Testis (tissue), 3 donors: Measurements from ENCODE around the gene ERH. TPM values are rescaled to one million over a fixed set of nuclear protein-coding genes. Genes with fewer than 3 reads are reported as not detected.

Source experiments
- DNase-seq: peaks from one replicate; pipeline ENCODE4 v3.0.0-alpha.2; 2019
- H3K27ac ChIP-seq, 2 donors: fragments of 200-600 bp; sonication (generic); one replicate each; pipeline ENCODE4 v1.5.1; 2019
- H3K27me3 ChIP-seq: fragments of 200-600 bp; sonication (generic); one replicate; pipeline ENCODE4 v1.5.1; 2019
- H3K36me3 ChIP-seq: fragments of 200-600 bp; sonication (generic); one replicate; pipeline ENCODE4 v1.5.1; 2017; ENCODE audit warnings: low read depth; ENCODE audit errors: missing control alignments
- H3K4me1 ChIP-seq: fragments of 200-600 bp; sonication (generic); one replicate; pipeline ENCODE4 v1.5.1; 2019
- H3K4me3 ChIP-seq, 2 donors: fragments of 200-600 bp; sonication (generic); one replicate each; pipeline ENCODE4 v1.5.1; 2017 to 2019
- H3K9me3 ChIP-seq: fragments of 200-600 bp; sonication (generic); one replicate; pipeline ENCODE4 v1.5.1; 2017
- POLR2A ChIP-seq: fragments of 450-650 bp; IDR thresholded peaks from one replicate; pipeline ENCODE4 v1.6.1; 2017; ENCODE audit warnings: antibody characterized with exemption, mild to moderate bottlenecking, moderate library complexity
- WGBS, 2 donors: methylation state at CpG; one replicate each; pipeline ENCODE4 v1.1.5; 2018; 5-methylcytosine and 5-hydroxymethylcytosine counted together
- intact Hi-C: fragments of 100-400 bp; cut with DNase I; formaldehyde crosslinking; loops from one replicate; pipeline ENCODE4 v1.15.1; 2023; ENCODE audit warnings: low total_unique reads
- polyA plus RNA-seq: library from polyadenylated mRNA; stranded (reverse); fragments of 350-450 nt; fragmentation: Illumina TruSeq; extraction: RNeasy Lipid Tissue Mini Kit (QIAGEN cat#74804); gene quantifications from one replicate; pipeline ENCODE4 v1.2.3, GENCODE V29; 2014; ENCODE audit warnings: low read depth, low replicate concordance; ENCODE audit not compliant: insufficient read depth
- total RNA-seq, 2 donors: library from RNA; depleted of rRNA; stranded (reverse); fragments of >200 nt; gene quantifications; one replicate each; pipeline ENCODE4 v1.2.3, GENCODE V29; 2016
- TF ChIP-seq, protein P1 (sequence below), 3 experiments: fragments of 450-650 bp in 2 of 3; fragments of 200-600 bp in 1 of 3; sonication (generic) in 1 of 3; IDR thresholded peaks; one replicate each; pipeline ENCODE4 v1.5.1; 2016 to 2019; ENCODE audit warnings: antibody characterized with exemption in 3 of 3, mild to moderate bottlenecking in 2 of 3, moderate library complexity in 1 of 3

Gene ERH
- total and polyA plus RNA-seq, 3 donors from 2014 or later: 57.3 to 176 (median 74.5) TPM

DNA sequence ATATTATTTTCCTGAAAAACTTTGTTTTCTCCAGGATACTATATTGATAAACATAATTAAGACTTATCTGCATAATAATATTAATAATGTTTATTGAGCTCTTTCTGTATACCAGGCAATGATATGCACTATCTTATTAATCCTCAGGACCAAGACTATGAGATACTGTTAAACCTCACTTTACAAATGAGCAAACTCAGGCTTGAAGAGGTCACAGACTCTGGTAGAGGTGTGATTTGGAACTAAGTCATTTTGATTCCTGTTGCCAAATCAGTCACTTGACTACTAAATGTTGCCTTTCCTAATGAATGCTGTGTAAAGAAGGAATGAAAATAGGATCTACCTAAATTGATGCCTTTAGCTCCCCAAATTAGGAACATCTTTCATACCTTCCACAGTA, 7.7 kb upstream of the ERH start:
- TF ChIP-seq, protein P1, sequence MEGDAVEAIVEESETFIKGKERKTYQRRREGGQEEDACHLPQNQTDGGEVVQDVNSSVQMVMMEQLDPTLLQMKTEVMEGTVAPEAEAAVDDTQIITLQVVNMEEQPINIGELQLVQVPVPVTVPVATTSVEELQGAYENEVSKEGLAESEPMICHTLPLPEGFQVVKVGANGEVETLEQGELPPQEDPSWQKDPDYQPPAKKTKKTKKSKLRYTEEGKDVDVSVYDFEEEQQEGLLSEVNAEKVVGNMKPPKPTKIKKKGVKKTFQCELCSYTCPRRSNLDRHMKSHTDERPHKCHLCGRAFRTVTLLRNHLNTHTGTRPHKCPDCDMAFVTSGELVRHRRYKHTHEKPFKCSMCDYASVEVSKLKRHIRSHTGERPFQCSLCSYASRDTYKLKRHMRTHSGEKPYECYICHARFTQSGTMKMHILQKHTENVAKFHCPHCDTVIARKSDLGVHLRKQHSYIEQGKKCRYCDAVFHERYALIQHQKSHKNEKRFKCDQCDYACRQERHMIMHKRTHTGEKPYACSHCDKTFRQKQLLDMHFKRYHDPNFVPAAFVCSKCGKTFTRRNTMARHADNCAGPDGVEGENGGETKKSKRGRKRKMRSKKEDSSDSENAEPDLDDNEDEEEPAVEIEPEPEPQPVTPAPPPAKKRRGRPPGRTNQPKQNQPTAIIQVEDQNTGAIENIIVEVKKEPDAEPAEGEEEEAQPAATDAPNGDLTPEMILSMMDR (IDR thresholded peaks at IDR 0.05): no peak
- no peak for TF ChIP-seq POLR2A
- intact Hi-C loops: no loop called here
- Histone ChIP-seq H3K4me3 (no peak overlapping the region), H3K4me1 (peaks cover 8% of the 10 kb centered on the region), H3K27me3 (no peaks in the 10 kb centered on the region), H3K36me3 (no peaks in the 10 kb centered on the region), H3K9me3 (no peaks in the 10 kb centered on the region), H3K27ac (no peak overlapping the region)
- no peak for DNase-seq

DNA sequence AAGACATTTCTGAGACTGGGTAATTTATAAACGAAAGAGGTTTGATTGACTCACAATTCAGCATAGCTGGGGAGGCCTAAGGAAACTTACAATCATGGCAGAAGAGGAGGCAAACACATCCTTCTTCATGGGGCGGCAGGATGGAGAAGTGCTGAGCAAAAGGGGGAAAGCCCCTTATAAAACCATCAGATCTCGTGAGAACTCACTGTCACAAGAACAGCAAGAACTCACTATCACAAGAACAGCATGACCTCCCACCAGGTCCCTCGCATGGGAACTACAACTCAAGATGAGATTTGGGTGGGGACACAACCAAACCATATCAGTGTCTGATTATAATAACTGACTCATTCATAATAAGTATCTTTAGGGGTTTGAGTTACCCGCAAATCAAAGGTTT, 6.8 kb upstream of the ERH start:
- WGBS, 2 donors: 77 to 86% methylated on average over 5 of the region's 5 CpGs

DNA sequence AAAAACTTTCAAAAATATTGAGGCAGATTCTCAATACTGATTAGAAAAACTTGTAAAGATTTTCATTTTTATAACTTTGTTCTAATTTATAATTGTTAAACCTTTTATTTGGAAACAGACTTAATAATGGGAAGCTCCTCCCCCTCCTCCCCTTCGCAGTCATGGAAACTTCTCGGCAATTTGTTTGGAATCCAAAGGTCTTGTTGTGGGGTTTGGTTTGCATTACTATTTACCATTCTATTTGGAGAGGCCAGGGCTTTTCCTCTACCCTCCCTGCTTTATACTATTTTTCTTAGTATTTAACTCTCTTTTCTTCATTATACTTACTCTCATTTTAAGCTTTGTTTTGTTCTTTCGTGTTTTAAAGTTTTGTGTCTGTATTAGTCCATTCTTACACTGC, 6.4 kb upstream of the ERH start:
- WGBS, 2 donors: 90 to 95% methylated on average over 3 of the region's 3 CpGs
- no peak overlapping the region for H3K27ac ChIP-seq
- H3K27me3 ChIP-seq: no peaks in the 10 kb centered on the region
- intact Hi-C loops: no loop called here
- H3K36me3 ChIP-seq: no peaks in the 10 kb centered on the region
- no peak for TF ChIP-seq POLR2A
- TF ChIP-seq, protein P1 (IDR thresholded peaks at IDR 0.05): no peak
- no peak overlapping the region for H3K4me3 ChIP-seq
- H3K4me1 ChIP-seq: peaks cover 19% of the 10 kb centered on the region
- DNase-seq: no peak
- no peaks in the 10 kb centered on the region for H3K9me3 ChIP-seq

More for the DNA sequence above, 6.8 kb upstream of the ERH start:
- H3K27me3 ChIP-seq: no peaks in the 10 kb centered on the region
- H3K36me3 ChIP-seq: no peaks in the 10 kb centered on the region
- H3K27ac ChIP-seq: no peak overlapping the region
- DNase-seq: no peak
- no peak for TF ChIP-seq POLR2A
- TF ChIP-seq, protein P1 (IDR thresholded peaks at IDR 0.05): no peak
- H3K9me3 ChIP-seq: no peaks in the 10 kb centered on the region
- peaks cover 15% of the 10 kb centered on the region for H3K4me1 ChIP-seq
- intact Hi-C loops: no loop called here
- no peak overlapping the region for H3K4me3 ChIP-seq

DNA sequence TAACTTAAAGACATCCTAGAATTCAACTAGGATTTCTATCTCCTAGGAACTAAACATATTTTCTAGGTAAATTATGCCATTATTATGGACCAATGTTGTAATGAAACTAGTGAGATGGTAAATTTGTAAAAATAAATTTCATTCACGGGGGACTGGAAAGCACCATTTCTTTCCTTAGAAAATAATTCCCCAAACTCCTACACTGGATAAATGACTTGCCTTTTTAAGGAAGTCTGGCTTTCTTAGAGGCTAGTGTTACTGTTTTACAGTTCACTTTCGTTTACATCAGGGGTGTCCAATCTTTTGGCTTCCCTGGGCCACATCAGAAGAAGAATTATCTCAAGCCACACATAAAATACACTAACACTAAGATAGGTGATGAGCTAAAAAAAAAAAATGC, 3.7 kb upstream of the ERH start:
- Histone ChIP-seq H3K27ac (no peak overlapping the region), H3K27me3 (no peaks in the 10 kb centered on the region), H3K4me3 (no peak overlapping the region), H3K36me3 (no peaks in the 10 kb centered on the region), H3K9me3 (no peaks in the 10 kb centered on the region), H3K4me1 (peaks cover 28% of the 10 kb centered on the region)
- WGBS, 2 donors: 85 to 91% methylated on average over 2 of the region's 2 CpGs
- intact Hi-C loops: no loop called here
- DNase-seq: no peak
- TF ChIP-seq POLR2A: no peak
- TF ChIP-seq, protein P1 (IDR thresholded peaks at IDR 0.05): no peak

DNA sequence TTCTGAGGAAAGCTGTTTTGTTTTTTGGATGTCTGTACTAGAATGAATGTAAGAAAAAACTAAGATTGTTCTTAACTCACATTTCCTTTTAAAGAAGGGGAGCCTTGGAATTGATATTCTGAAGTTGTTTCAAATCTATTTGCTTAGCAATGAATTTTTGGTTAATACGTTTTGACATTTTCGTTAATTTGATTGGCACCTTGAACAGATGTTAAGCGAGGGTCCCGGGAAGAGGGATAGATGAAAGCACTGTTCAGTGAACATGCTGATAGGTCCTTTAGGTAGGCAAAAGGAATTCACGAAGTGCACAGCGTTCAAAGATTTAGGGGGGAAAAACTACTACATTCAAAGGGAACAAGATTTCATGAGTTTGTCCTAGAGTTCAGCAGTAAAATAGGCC, 2.1 kb upstream of the ERH start:
- Histone ChIP-seq H3K27ac (no peak overlapping the region), H3K27me3 (no peaks in the 10 kb centered on the region), H3K4me3 (no peak overlapping the region), H3K36me3 (no peaks in the 10 kb centered on the region), H3K4me1 (peaks cover 31% of the 10 kb centered on the region), H3K9me3 (no peaks in the 10 kb centered on the region)
- TF ChIP-seq, protein P1 (IDR thresholded peaks at IDR 0.05): no peak
- no peak for TF ChIP-seq POLR2A
- intact Hi-C loops: no loop called here
- no peak for DNase-seq
- WGBS, 2 donors: 66 to 67% methylated on average over 6 of the region's 6 CpGs
